ENCODE measurements around the gene SCFD2. TPM values are rescaled to one million over a fixed set of nuclear protein-coding genes. Genes with fewer than 3 reads are reported as not detected.
"Not testable (repeated sequence)": the region's sequence is repeated elsewhere in the genome, so short reads cannot be mapped to it uniquely, and the experiment has no call there.

Gene SCFD2
- total RNA-seq: 19.2 TPM

DNA sequence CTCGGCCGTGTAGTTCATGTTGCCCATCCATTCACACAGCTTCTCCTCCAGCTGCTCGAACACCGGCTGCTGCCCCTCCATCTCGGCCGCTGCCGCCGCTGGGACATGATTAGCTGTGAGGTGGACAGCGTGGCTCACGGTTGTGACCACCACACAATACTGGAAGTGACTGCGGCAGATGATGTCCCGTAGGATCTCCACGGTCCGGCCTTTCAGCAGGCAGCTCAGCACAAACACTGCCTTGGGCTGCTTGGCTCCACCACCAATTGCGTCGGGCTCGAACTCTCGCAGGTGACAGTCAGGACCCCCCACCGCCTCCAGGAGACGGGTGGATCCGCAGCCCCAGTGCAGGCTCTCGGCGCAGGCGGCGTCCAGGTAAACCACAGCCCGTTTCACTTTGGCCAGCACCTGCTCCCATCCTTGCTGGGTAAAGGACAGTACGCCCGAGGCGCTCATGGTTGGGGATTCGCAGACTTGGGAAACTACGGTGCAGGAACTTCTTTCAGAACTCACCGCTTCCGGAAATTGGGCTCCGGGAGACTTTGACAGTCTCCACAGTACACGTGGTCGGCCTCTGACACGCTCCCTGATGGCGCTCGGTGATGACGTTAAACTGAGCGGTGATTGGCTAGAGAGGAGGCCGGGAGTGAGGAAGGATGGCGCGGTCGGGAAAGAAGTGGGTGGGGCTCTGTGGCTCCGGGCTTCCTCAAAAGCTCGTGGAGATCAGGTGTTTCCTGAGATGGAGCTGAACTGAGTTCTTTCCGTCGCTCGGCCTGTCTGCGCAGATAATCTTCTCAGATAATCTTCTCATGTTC lies at the start of gene SCFD2:
Gene SCFD2, minus strand, starts transcription at position 576 of the 815 bp plus-strand sequence.
- peak; percentile 95 for DNase-seq

- not testable (repeated sequence) for DNase-seq
Measured at GRCh38 chr4:53409479-53409878, 43.6 kb upstream of the SCFD2 start.

DNA sequence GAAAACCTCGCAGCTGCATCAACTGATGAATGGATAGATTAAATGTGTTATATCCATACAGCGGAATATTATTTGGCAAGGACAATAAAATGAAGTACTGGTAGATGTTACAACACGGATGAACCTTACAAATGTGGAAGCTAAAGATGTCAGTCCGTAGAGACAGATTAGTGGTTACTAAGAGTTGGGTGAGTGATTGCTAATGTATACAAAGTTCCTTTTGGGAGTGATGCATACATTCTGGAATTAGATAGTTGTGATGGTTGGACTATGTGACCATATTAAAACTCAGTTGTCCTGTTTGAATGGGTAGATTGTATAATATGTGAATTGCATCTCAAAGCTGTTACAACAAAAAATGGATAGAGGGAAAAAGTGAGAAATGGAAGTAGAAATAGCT lies 14.4 kb upstream of the SCFD2 start:
- no peak for DNase-seq

DNA sequence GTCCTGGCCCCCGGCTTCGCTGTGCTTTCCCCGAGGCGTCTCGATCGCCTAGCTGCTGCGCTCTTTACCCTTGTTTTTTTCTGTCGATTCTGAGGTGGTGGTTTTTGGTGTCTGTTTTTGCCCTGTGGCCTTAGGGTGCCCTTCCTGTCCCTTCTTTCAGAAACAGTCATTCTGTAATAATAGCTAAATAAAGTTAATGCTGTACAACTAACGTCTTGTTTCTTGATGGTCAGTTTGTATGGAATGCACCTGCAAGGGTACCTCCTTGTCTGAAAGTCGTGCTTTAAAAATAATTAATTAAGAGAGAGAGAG lies 12.3 kb upstream of the SCFD2 start:
- no peak for DNase-seq

DNA sequence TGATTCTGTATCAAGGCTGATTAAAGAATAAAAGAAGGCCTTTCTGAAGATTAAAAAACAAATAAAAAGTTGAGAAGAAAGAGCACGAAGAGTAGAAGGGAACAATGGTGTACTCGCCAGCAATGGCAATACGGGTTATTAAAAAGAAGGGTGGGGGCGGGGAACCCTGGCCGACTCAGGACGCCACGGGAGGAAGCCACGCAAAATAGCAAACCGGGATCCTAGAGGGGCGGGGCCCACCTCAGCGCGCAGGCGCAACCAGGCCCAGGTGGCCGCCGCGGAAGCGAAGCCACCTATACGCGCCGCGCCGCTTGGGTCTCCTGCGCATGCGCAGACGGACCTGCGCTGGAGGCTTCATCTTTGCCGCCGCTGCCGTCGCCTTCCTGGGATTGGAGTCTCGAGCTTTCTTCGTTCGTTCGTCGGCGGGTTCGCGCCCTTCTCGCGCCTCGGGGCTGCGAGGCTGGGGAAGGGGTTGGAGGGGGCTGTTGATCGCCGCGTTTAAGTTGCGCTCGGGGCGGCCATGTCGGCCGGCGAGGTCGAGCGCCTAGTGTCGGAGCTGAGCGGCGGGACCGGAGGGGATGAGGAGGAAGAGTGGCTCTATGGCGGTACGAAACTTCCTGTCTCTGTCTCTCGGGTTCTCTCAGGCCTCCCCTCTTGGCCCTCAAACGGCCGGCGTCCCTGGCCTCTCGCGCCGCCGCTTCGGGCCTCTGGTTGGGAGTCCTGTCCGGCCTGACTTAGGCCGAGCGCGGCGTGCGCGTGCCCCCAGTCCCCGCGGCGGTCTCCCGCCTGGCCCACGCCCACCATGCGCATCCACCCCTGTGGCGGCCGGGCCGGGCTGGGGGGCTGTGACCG lies 11.7 kb upstream of the SCFD2 start, which contains the start of gene FIP1L1:
Gene FIP1L1, plus strand, starts transcription at position 323 of the 852 bp plus-strand sequence. Its CDS starts 198 bp downstream, at position 521.
- DNase-seq: peak; percentile 80

DNA sequence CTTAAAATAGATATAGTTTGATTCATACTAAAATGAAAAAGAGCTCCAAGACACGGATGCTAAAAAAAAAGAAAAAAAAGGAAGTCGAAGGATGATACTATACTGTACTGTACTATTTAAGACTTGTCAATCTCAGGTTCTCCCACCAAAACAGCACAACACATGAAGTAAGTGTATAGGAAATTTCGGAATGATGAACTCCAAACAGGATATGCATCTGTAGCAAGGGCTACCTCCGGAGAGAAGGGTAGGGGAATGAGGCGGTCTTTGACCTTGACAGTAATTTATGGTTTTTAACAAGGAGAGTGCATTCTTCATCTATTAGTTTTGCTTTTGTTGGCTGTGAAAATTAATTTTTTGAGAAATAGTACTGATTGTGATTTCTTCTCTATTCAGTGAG lies 11.0 kb upstream of the SCFD2 start:
- no peak for DNase-seq

GRCh38 chr4:53374777-53375258 lies 9.0 kb upstream of the SCFD2 start:
- no peak for DNase-seq

- no peak for DNase-seq
Measured at GRCh38 chr4:53371843-53372521, 6.1 kb upstream of the SCFD2 start.

GRCh38 chr4:53371049-53371448 lies 5.2 kb upstream of the SCFD2 start:
- DNase-seq: no peak

DNA sequence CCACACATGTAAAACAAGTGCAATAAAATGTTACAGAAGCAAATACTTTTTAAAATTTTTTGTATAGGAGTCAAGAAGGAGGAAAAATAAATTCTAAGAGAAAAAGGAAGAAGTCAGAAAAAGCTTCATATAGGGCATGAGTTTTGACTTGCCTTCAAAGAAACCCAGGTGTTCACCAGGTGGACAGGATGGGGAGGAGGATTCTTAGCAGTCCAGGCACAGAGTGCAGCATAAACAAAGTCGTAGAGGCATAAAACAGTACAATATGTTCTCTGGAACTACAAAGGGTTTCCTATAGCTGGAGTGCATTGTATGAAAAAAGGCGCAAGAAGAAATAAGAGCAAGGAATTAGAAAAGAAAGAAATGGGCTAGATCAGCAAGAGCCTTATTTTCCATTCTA lies 1.9 kb upstream of the SCFD2 start:
- no peak for DNase-seq

GRCh38 chr4:53366301-53366716 lies 448 bp upstream of the SCFD2 start:
- no peak for DNase-seq

DNA sequence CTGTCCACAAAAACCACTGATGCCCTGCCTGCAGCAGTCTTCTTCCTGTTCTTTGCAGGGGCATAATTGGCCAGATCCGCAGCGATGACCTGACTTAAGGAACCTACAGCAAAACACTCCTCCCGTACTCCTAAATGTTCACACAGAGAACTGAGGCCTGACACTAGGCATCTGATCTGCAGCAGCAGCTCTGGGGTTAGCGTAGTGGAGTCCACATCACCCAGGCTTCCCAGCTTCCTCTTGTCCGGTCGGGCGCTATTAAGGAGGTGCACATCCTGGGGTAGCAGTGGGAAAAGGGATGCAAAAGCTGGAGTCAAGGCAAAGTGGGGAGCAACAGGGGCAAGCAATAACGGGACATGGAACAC lies 758 bp downstream of the SCFD2 start:
- no peak for DNase-seq

- DNase-seq: no peak
Measured at GRCh38 chr4:53364624-53365023, 1.2 kb downstream of the SCFD2 start.

DNA sequence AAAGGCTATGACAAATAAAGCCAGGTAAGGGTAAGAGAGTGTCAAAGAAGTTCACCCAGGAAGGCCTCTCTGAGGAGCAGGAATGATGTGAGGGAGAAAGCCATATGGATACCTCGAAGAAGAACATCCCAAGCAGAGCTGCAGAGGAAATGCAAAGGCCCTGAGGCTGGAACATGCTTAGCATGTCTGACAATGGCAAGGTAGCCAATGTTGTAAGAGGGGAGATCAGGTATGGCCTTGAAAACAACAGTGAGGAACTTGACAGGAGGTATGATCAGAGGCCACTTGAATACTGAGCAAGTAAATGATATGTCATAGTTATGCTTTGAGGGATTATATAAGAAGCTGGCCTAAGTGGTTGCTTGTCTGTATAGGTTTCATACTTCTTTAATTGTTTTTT lies 3.8 kb downstream of the SCFD2 start:
- DNase-seq: no peak

- DNase-seq: no peak
Measured at GRCh38 chr4:53361451-53361850, 4.4 kb downstream of the SCFD2 start.

GRCh38 chr4:53355930-53356521 lies 9.8 kb downstream of the SCFD2 start:
- DNase-seq: no peak

- no peak for DNase-seq
Measured at GRCh38 chr4:53354012-53354722, 11.7 kb downstream of the SCFD2 start.

DNA sequence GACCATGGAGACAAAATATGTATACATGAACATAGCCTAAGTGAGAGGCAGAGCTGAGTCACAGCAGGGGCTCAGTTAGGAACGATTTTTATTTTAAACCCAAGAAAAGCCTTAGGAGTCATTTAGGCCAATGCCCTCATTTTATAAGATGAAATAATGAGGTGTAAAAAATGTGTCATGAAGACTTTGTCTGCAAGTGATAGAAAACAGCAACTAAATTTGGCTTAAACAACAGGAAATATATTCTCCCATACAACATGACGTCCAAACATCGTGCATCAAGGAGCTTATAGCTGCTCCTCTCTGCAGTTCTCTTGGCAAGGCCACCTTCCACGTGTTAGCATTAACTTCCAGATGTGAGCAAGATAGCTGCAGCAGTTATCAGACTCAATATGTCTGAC lies 16.8 kb downstream of the SCFD2 start:
- DNase-seq: peak; percentile 84

- peak; percentile 47 for DNase-seq
Measured at GRCh38 chr4:53348046-53348445, 17.8 kb downstream of the SCFD2 start.

- no peak for DNase-seq
Measured at GRCh38 chr4:53346920-53347852, 18.7 kb downstream of the SCFD2 start.

DNA sequence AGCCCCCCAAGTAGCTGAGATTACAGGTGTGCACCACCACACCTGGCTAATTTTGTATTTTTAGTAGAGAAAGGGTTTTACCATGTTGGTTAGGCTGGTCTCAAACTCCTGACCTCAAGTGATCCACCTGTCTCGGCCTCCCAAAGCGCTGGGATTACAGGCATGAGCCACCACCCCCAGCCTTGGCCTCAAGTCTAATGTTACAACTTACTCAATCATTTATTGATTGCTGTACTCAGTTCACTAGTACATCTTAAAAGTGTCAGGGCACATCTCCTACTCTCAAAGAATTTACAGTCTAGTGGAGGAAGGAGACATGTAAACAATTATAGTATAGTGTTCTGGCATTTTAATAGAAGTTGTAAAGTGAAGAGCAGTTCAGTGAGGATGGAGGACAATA lies 19.5 kb downstream of the SCFD2 start:
- not testable (repeated sequence) for DNase-seq
